ENCODE measurements around the gene TPSD1.

Gene TPSD1

GRCh38 chr16:1261131-1261892 lies 5.4 kb downstream of the TPSD1 start:
- Histone ChIP-seq H3K4me2 (ENCODE audit: low read length) (no peak overlapping the region), H3K4me1 (ENCODE audit: control insufficient read depth, low read length) (no peaks in the 10 kb centered on the region), H3K9me3 (ENCODE audit: control insufficient read depth, insufficient read depth, low read length) (peaks cover 6% of the 10 kb centered on the region; the same call in 1 of the 2 replicates), H3K4me3 (ENCODE audit: low read length) (no peak overlapping the region), H3K79me2 (ENCODE audit: control insufficient read depth, low read length) (no peaks in the 10 kb centered on the region), H3F3A (ENCODE audit: control insufficient read depth, insufficient read depth) (no peaks in the 10 kb centered on the region), H3K36me3 (ENCODE audit: control insufficient read depth, low read length) (no peaks in the 10 kb centered on the region), H3K9me2 (replicated peaks; ENCODE audit: control insufficient read depth, low read length) (no peaks in the 10 kb centered on the region), H3K27ac (ENCODE audit: low read depth, low read length) (no peak overlapping the region), H3K27me3 (ENCODE audit: control insufficient read depth, low read length) (peaks cover 5% of the 10 kb centered on the region; the same call in 1 of the 2 replicates), H4K20me1 (ENCODE audit: control insufficient read depth, insufficient read depth, low read depth, low read length) (no peaks in the 10 kb centered on the region)
- TF ChIP-seq CTCF (IDR thresholded peaks at IDR 0.05; ENCODE audit: low read depth, low read length, poor library complexity, severe bottlenecking) (no peak), EZH2phosphoT487 (IDR thresholded peaks at IDR 0.05; ENCODE audit: borderline replicate concordance, low read length) (no peak)

GRCh38 chr16:1262210-1262845 lies 6.5 kb downstream of the TPSD1 start:
- H3K4me1 ChIP-seq (ENCODE audit: control insufficient read depth, low read length) = no peaks in the 10 kb centered on the region
- peaks cover 5% of the 10 kb centered on the region; the same call in 1 of the 2 replicates for H3K27me3 ChIP-seq (ENCODE audit: control insufficient read depth, low read length)
- no peak overlapping the region for H3K4me3 ChIP-seq (ENCODE audit: low read length)
- no peak overlapping the region for H3K27ac ChIP-seq (ENCODE audit: low read depth, low read length)
- no peaks in the 10 kb centered on the region for H3K36me3 ChIP-seq (ENCODE audit: control insufficient read depth, low read length)
- no peaks in the 10 kb centered on the region for H3F3A ChIP-seq (ENCODE audit: control insufficient read depth, insufficient read depth)
- H4K20me1 ChIP-seq (ENCODE audit: control insufficient read depth, insufficient read depth, low read depth, low read length) = no peaks in the 10 kb centered on the region
- TF ChIP-seq CTCF (IDR thresholded peaks at IDR 0.05; ENCODE audit: low read depth, low read length, poor library complexity, severe bottlenecking) = no peak
- no peak for TF ChIP-seq EZH2phosphoT487 (IDR thresholded peaks at IDR 0.05; ENCODE audit: borderline replicate concordance, low read length)
- H3K9me3 ChIP-seq (ENCODE audit: control insufficient read depth, insufficient read depth, low read length) = peaks cover 6% of the 10 kb centered on the region; the same call in 1 of the 2 replicates
- no peak overlapping the region for H3K4me2 ChIP-seq (ENCODE audit: low read length)
- no peaks in the 10 kb centered on the region for H3K79me2 ChIP-seq (ENCODE audit: control insufficient read depth, low read length)
- no peaks in the 10 kb centered on the region for H3K9me2 ChIP-seq (replicated peaks; ENCODE audit: control insufficient read depth, low read length)

- TF ChIP-seq EZH2phosphoT487 (IDR thresholded peaks at IDR 0.05; ENCODE audit: borderline replicate concordance, low read length) (no peak), CTCF (IDR thresholded peaks at IDR 0.05; ENCODE audit: low read depth, low read length, poor library complexity, severe bottlenecking) (no peak)
- no peaks in the 10 kb centered on the region for H3K4me1 ChIP-seq (ENCODE audit: control insufficient read depth, low read length)
- no peak overlapping the region for H3K27ac ChIP-seq (ENCODE audit: low read depth, low read length)
- no peaks in the 10 kb centered on the region for H3F3A ChIP-seq (ENCODE audit: control insufficient read depth, insufficient read depth)
- H3K9me3 ChIP-seq (ENCODE audit: control insufficient read depth, insufficient read depth, low read length) = peaks cover 6% of the 10 kb centered on the region; the same call in 1 of the 2 replicates
- H3K27me3 ChIP-seq (ENCODE audit: control insufficient read depth, low read length) = peaks cover 5% of the 10 kb centered on the region; the same call in 1 of the 2 replicates
- no peaks in the 10 kb centered on the region for H4K20me1 ChIP-seq (ENCODE audit: control insufficient read depth, insufficient read depth, low read depth, low read length)
- H3K9me2 ChIP-seq (replicated peaks; ENCODE audit: control insufficient read depth, low read length) = no peaks in the 10 kb centered on the region
- no peaks in the 10 kb centered on the region for H3K36me3 ChIP-seq (ENCODE audit: control insufficient read depth, low read length)
- no peak overlapping the region for H3K4me3 ChIP-seq (ENCODE audit: low read length)
- H3K79me2 ChIP-seq (ENCODE audit: control insufficient read depth, low read length) = no peaks in the 10 kb centered on the region
- no peak overlapping the region for H3K4me2 ChIP-seq (ENCODE audit: low read length)
Measured at GRCh38 chr16:1262846-1263221, 7.0 kb downstream of the TPSD1 start.

All from DOHH2 (cell line).